Epithelial cell of esophagus (primary cell): Measurements from ENCODE around the gene MAGEF1.

Experiments
- DNase-seq: peaks from one replicate; pipeline ENCODE4 v3.0.0; 2010; ENCODE audit warnings: low read depth
- H3K4me3 ChIP-seq: 2 replicates; pipeline ENCODE4 v1.5.1; 2011; ENCODE audit warnings: mild to moderate bottlenecking, low read length, control low read depth
- TF ChIP-seq, protein P1 (sequence below): IDR thresholded peaks from 2 replicates; pipeline ENCODE4 v1.5.1; 2011; ENCODE audit warnings: low read depth, mild to moderate bottlenecking, low read length, control low read depth, inconsistent platforms; ENCODE audit not compliant: insufficient read depth; ENCODE audit errors: missing control alignments

Gene MAGEF1

DNA sequence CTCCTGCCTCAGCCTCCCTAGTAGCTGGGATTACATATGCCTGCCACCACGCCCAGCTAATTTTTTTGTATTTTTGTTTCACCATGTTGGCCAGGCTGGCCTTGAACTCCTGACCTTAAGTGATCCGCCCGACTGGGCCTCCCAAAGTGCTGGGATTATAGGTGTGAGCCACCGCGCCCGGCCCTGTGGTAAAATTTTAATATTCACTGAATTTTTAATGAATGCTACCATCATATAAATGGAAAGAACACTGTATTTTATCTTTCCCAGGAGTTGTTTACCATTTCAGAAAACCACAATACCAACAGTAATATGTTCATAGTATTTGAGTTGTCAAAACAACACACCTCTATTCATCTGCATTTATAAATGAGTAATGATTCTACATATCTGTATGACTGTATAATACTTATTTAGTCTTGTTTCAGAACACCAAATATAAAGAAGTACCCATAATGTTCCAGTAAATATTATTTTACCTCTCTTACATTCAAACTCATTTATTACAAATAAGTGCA lies 16.2 kb upstream of the MAGEF1 start:
- no peak overlapping the region for H3K4me3 ChIP-seq
- TF ChIP-seq, protein P1, sequence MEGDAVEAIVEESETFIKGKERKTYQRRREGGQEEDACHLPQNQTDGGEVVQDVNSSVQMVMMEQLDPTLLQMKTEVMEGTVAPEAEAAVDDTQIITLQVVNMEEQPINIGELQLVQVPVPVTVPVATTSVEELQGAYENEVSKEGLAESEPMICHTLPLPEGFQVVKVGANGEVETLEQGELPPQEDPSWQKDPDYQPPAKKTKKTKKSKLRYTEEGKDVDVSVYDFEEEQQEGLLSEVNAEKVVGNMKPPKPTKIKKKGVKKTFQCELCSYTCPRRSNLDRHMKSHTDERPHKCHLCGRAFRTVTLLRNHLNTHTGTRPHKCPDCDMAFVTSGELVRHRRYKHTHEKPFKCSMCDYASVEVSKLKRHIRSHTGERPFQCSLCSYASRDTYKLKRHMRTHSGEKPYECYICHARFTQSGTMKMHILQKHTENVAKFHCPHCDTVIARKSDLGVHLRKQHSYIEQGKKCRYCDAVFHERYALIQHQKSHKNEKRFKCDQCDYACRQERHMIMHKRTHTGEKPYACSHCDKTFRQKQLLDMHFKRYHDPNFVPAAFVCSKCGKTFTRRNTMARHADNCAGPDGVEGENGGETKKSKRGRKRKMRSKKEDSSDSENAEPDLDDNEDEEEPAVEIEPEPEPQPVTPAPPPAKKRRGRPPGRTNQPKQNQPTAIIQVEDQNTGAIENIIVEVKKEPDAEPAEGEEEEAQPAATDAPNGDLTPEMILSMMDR = no peak
- DNase-seq = no peak

DNA sequence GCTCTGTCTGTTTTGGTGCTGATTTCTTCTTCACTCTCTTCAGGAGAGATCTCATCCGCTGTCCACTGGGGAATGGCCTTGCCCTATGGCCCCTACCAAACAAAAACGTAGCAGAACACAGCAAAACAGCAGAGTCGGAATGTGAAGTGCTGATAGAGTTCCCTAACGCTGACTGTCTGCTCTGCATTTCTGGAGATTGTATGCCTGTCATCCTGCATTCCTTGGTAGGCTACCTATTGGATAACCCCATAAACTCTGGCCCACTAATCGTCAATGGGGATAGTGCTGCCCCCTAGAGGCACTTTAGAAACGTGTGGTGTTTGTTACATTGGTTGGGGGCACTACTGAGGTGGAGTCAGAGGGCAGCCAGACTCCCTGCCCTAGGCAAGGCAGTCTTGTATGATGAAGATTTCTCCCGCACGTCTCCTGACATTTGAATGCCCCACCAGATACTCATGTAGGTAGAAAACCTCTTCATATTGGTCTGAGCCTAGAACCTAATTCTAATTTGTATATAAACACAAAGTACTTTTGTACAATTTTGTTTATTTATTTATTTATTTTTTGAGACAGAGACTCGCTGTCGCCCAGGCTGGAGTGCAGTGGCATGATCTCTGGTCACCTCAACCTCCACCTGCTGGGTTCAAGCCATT lies 15.6 kb upstream of the MAGEF1 start:
- peak; percentile 90 for DNase-seq
- H3K4me3 ChIP-seq = no peak overlapping the region
- TF ChIP-seq, protein P1 = peak; percentile 84

DNA sequence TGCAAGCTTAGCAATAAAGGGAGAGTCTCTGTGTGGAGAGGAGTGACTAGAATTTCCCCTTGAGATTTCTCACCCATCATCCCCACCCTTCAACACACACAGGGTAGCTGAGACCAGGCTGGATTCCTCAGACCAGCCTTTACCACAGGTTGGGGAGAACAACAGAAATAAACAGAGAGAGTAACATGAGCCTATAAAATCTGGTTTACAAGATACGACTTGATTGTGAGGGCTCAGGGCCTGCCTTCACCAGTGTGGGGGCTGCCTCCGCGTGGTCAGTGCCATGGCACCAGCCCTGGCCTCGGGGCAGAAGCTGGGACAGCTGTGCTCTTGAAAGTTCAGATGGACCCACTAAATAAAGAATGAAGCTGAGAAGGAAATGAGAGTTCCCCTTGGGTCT lies 14.6 kb upstream of the MAGEF1 start:
- no peak overlapping the region for H3K4me3 ChIP-seq
- TF ChIP-seq, protein P1 = no peak
- no peak for DNase-seq

DNA sequence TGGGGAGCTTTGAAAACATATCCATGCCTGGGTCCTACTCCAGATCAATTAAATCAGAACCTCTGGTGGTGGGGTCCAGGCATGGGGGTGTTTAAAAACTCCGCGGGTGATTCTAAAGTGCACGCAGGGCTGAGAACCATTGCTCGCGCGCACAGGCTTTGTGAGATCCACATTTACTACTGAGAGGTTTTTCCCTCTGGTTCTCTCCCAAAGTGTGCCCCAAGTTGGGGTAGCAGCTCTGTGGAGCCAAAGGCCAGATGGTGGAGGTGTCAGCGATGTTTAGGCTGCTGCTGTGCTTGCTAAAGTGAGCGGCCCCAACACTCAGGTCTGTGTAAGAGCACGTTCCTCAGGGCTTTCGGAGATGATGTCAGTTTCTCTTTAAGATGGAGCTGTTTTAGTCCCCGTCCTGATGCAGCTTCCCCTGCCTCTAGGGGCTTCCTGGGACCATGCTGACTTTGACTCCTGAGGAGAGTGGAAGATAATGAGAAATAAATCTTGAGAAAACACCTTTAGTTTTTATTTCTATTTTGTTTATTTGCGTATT lies 13.4 kb upstream of the MAGEF1 start:
- no peak for DNase-seq
- no peak overlapping the region for H3K4me3 ChIP-seq
- TF ChIP-seq, protein P1 = no peak

DNA sequence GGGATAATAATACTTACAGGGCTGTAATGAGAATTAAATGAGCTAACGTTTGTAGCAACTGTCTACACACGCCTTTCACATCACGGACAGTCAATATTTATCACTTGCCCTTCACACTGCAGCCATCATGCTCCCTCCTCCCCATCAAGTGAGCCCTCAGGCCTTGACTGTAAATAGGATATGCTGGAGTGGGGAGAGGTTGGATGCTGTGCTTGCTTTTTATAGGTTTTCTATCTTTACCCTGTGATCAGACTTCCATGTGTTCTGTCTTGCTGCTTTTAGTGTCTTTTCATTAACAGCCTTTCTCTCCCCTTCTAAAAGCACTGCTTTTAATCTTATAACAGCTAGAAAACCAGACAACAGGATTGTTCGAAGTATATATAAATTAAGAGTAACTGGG lies 12.8 kb upstream of the MAGEF1 start:
- DNase-seq = no peak
- H3K4me3 ChIP-seq = no peak overlapping the region
- TF ChIP-seq, protein P1 = no peak

DNA sequence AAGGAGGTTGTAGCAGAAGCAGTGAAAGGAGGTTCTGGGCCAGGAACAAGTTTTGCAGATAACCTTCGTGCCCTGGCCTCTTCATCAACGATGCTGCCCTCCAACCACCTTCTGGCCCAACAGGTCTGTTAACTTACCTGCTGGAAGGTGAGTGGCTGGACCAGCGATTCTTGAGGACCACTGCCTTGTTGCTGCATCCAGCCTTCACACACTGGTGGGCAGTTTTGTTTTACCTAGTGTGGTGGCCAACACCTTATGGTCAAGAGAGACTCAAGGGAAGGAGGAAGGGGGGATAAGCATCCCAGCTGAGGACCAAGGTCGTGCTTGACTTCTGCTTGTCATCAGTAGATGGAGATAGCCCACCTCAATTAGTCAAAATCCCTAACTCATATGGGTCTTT lies 7.8 kb upstream of the MAGEF1 start:
- DNase-seq = no peak

More for the DNA sequence above, 7.8 kb upstream of the MAGEF1 start:
- TF ChIP-seq, protein P1 = no peak
- H3K4me3 ChIP-seq = no peak overlapping the region
